Effector memory CD4-positive, alpha-beta T cell (primary cell): Measurements from ENCODE around the gene SHROOM3.

Source experiments
- DNase-seq, 3 donors: peaks; one replicate each; pipeline ENCODE4 v3.0.0-alpha.2; 2020
- H3K27ac ChIP-seq: 2 replicates; pipeline ENCODE4 v1.7.0; 2013; ENCODE audit warnings: mild to moderate bottlenecking, low read length, moderate library complexity; ENCODE audit not compliant: insufficient read depth, poor library complexity, severe bottlenecking
- H3K27me3 ChIP-seq: replicated peaks from 2 replicates; pipeline ENCODE4 v1.7.0; 2013; ENCODE audit warnings: mild to moderate bottlenecking, low read length; ENCODE audit not compliant: insufficient read depth, control insufficient read depth, poor library complexity, severe bottlenecking
- H3K36me3 ChIP-seq: 2 replicates; pipeline ENCODE4 v1.7.0; 2013; ENCODE audit warnings: mild to moderate bottlenecking, low read length, moderate library complexity; ENCODE audit not compliant: control insufficient read depth, insufficient read depth
- H3K4me1 ChIP-seq: 2 replicates; pipeline ENCODE4 v1.7.0; 2013; ENCODE audit warnings: low read length, mild to moderate bottlenecking; ENCODE audit not compliant: control insufficient read depth, insufficient read depth, poor library complexity, severe bottlenecking
- H3K4me3 ChIP-seq: 2 replicates; pipeline ENCODE4 v1.7.0; 2013; ENCODE audit warnings: low read length, low read depth, mild to moderate bottlenecking; ENCODE audit not compliant: insufficient read depth, poor library complexity, severe bottlenecking
- H3K9me3 ChIP-seq: 2 replicates; pipeline ENCODE4 v1.7.0; 2013; ENCODE audit warnings: mild to moderate bottlenecking, low read length, moderate library complexity; ENCODE audit not compliant: control insufficient read depth

Gene SHROOM3

GRCh38 chr4:76562161-76562560 lies 127.1 kb downstream of the SHROOM3 start:
- DNase-seq, result no peak
- Histone ChIP-seq H3K36me3 (no peaks in the 10 kb centered on the region), H3K27ac (no peak overlapping the region), H3K27me3 (no peaks in the 10 kb centered on the region), H3K9me3 (no peaks in the 10 kb centered on the region), H3K4me1 (no peaks in the 10 kb centered on the region), H3K4me3 (no peak overlapping the region)

- no peak overlapping the region for H3K27ac ChIP-seq
- DNase-seq, result no peak
- no peak overlapping the region for H3K4me3 ChIP-seq
- H3K9me3 ChIP-seq, result no peaks in the 10 kb centered on the region
- H3K27me3 ChIP-seq, result no peaks in the 10 kb centered on the region
- no peaks in the 10 kb centered on the region for H3K36me3 ChIP-seq
- H3K4me1 ChIP-seq, result no peaks in the 10 kb centered on the region
Observed at GRCh38 chr4:76562836-76563453, 127.9 kb downstream of the SHROOM3 start.

DNA sequence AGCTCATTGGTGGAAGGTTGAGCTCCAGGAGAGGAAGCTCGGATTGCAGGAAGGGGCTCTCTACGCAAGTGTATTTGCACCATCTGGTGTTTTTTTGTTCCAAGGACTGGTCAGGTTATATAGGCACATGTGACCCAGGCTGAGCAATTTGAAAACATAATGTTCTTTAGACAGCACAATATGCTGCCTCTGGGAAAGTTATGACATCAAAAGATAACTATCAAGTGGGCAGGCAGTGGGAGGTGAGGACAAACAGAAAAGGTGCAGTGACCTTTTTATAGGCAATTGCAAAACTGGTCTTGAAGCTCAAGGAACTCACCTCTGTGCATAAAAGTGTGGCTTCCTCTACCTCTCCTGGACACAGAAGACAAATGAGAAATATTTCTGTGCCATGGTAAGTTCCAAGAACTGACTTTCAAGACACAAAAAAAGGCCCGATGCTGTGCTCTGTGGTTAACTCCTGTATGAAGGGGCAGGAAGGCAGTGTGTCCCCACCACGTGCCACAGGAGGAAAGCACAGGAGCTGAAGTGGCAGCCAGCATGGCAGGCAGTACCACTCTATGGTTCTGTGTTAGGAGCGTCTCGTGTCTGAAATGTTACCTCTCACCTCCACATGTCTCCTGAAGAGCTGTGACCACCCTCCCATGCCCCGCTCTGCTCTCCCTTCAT lies 128.6 kb downstream of the SHROOM3 start:
- Histone ChIP-seq H3K27me3 (no peaks in the 10 kb centered on the region), H3K36me3 (no peaks in the 10 kb centered on the region), H3K4me3 (no peak overlapping the region), H3K4me1 (no peaks in the 10 kb centered on the region), H3K27ac (no peak overlapping the region), H3K9me3 (no peaks in the 10 kb centered on the region)
- no peak for DNase-seq

GRCh38 chr4:76564123-76564915 lies 129.3 kb downstream of the SHROOM3 start:
- H3K27ac ChIP-seq, result no peak overlapping the region
- H3K9me3 ChIP-seq, result no peaks in the 10 kb centered on the region
- H3K27me3 ChIP-seq, result no peaks in the 10 kb centered on the region
- no peaks in the 10 kb centered on the region for H3K36me3 ChIP-seq
- DNase-seq, result no peak
- H3K4me1 ChIP-seq, result no peaks in the 10 kb centered on the region
- no peak overlapping the region for H3K4me3 ChIP-seq

- H3K27ac ChIP-seq, result no peak overlapping the region
Observed at GRCh38 chr4:76568262-76568661, 133.2 kb downstream of the SHROOM3 start.

DNA sequence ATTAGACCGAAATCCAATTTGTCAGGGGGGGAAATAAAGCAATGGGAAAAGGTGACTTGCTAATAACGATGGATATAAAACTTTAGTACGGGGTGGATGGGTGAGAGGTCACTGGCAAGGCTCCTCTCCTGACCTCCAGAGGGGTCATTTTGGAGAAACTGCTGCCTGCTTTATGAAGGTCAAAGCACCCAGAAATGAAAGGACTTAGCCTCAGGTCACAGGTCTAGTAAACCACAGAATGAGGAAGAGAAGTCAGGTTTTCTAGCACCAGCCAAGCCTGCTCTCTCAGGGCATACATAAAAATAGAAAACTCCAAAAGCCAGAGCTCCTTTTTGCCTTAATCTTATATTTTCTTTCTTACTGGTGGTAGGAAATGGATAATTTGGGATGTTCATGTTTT lies 134.2 kb downstream of the SHROOM3 start:
- H3K4me3 ChIP-seq, result no peak overlapping the region
- H3K36me3 ChIP-seq, result no peaks in the 10 kb centered on the region
- H3K27ac ChIP-seq, result no peak overlapping the region
- no peaks in the 10 kb centered on the region for H3K4me1 ChIP-seq
- DNase-seq, result no peak
- H3K9me3 ChIP-seq, result no peaks in the 10 kb centered on the region
- H3K27me3 ChIP-seq, result no peaks in the 10 kb centered on the region

More at GRCh38 chr4:76568262-76568661, 133.2 kb downstream of the SHROOM3 start:
- H3K36me3 ChIP-seq, result no peaks in the 10 kb centered on the region
- no peaks in the 10 kb centered on the region for H3K4me1 ChIP-seq
- no peak for DNase-seq
- no peaks in the 10 kb centered on the region for H3K27me3 ChIP-seq
- H3K4me3 ChIP-seq, result no peak overlapping the region
- no peaks in the 10 kb centered on the region for H3K9me3 ChIP-seq

DNA sequence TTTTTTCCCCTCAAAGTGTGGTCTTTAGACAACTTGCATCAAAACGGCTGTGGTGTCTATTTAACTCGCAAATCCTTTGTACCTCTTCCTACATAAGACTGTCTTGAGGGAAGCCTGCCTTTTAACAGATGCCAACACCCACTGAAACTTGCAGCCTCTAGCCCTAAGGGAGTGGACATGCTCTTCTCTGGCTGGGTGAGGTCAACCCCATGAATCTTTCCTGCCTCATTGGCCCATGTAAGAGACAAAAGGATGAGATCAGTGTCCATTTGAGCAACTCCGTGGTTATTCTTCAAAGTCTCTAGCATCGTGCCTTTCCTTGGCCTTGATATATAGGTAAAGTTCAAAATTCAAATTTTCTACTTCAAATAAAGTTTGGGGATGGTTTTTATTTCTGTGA lies 134.7 kb downstream of the SHROOM3 start:
- H3K27me3 ChIP-seq, result no peaks in the 10 kb centered on the region
- H3K4me3 ChIP-seq, result no peak overlapping the region
- H3K27ac ChIP-seq, result no peak overlapping the region
- H3K36me3 ChIP-seq, result no peaks in the 10 kb centered on the region
- no peak for DNase-seq
- no peaks in the 10 kb centered on the region for H3K9me3 ChIP-seq
- no peaks in the 10 kb centered on the region for H3K4me1 ChIP-seq

- Histone ChIP-seq H3K4me3 (no peak overlapping the region), H3K9me3 (no peaks in the 10 kb centered on the region), H3K4me1 (no peaks in the 10 kb centered on the region), H3K27ac (no peak overlapping the region), H3K27me3 (no peaks in the 10 kb centered on the region), H3K36me3 (no peaks in the 10 kb centered on the region)
- DNase-seq, result no peak
Observed at GRCh38 chr4:76570141-76570973, 135.3 kb downstream of the SHROOM3 start.

DNA sequence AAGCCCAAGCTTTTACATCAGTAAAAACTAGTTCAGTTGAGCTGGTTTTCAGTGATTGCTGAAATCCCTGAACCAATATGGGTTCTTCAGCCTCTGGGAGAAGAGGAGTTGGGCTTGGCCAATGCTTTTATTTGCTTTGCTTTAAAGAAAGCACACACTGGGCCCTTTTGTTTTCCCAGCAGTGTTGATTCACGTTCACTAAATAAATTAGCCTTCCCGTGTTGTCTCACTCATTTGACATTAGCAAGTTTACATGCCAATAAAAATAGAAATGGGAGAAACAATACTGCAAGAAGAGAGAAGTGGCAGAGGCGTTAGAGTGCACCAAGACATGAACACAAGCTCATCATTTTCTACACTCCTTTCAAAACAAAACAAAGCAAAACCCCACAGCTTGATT lies 136.2 kb downstream of the SHROOM3 start:
- Histone ChIP-seq H3K27ac (no peak overlapping the region), H3K4me3 (no peak overlapping the region), H3K9me3 (no peaks in the 10 kb centered on the region), H3K4me1 (no peaks in the 10 kb centered on the region), H3K36me3 (no peaks in the 10 kb centered on the region), H3K27me3 (peaks cover 4% of the 10 kb centered on the region)
- no peak for DNase-seq
